ENCODE data around the gene TMEM247.
A peak's percentile ranks its signal among the peaks of the same experiment; 100 is the strongest.
"Not testable (repeated sequence)": the region's sequence is repeated elsewhere in the genome, so short reads cannot be mapped to it uniquely, and the experiment has no call there.

Gene TMEM247

GRCh38 chr2:46469700-46470099, 9.7 kb upstream of the TMEM247 start:
- no peak for TF ChIP-seq POLR2AphosphoS5 (IDR thresholded peaks at IDR 0.05; ENCODE audit: low read depth, low read length)
- FAIRE-seq = no peak

GRCh38 chr2:46470114-46470628, 9.2 kb upstream of the TMEM247 start:
- FAIRE-seq = no peak
- DNase-seq (ENCODE audit: insufficient read length, low spot score) = no peak
- TF ChIP-seq POLR2A (IDR thresholded peaks at IDR 0.05; ENCODE audit: low read depth, low read length) (no peak), POU2F2 (IDR thresholded peaks at IDR 0.05; ENCODE audit: low read depth, low read length) (no peak), TAF1 (IDR thresholded peaks at IDR 0.05; ENCODE audit: low read depth, low read length) (no peak), PAX5 (IDR thresholded peaks at IDR 0.05; ENCODE audit: insufficient read depth, low read length, severe bottlenecking) (no peak), SPI1 (IDR thresholded peaks at IDR 0.05; ENCODE audit: low read depth, low read length) (0 out of 2 replicates have a peak, but pooled peaks have one; percentile 20), POLR2AphosphoS5 (IDR thresholded peaks at IDR 0.05; ENCODE audit: low read depth, low read length) (no peak)

More at GRCh38 chr2:46469700-46470099, 9.7 kb upstream of the TMEM247 start:
- DNase-seq (ENCODE audit: insufficient read length, low spot score) = no peak

- FAIRE-seq = no peak
- DNase-seq (ENCODE audit: insufficient read length, low spot score) = no peak
- TF ChIP-seq POU2F2 (IDR thresholded peaks at IDR 0.05; ENCODE audit: low read depth, low read length) = no peak
- TF ChIP-seq PAX5 (IDR thresholded peaks at IDR 0.05; ENCODE audit: insufficient read depth, low read length, severe bottlenecking) = no peak
- TF ChIP-seq TAF1 (IDR thresholded peaks at IDR 0.05; ENCODE audit: low read depth, low read length) = no peak
- TF ChIP-seq POLR2AphosphoS5 (IDR thresholded peaks at IDR 0.05; ENCODE audit: low read depth, low read length) = no peak
- TF ChIP-seq POLR2A (IDR thresholded peaks at IDR 0.05; ENCODE audit: low read depth, low read length) = no peak
- TF ChIP-seq SPI1 (IDR thresholded peaks at IDR 0.05; ENCODE audit: low read depth, low read length) = no peak
Observed at GRCh38 chr2:46471019-46471583, 8.3 kb upstream of the TMEM247 start.

GRCh38 chr2:46471697-46472096, 7.7 kb upstream of the TMEM247 start:
- TF ChIP-seq TAF1 (IDR thresholded peaks at IDR 0.05; ENCODE audit: low read depth, low read length) = no peak
- TF ChIP-seq SPI1 (IDR thresholded peaks at IDR 0.05; ENCODE audit: low read depth, low read length) = no peak
- TF ChIP-seq PAX5 (IDR thresholded peaks at IDR 0.05; ENCODE audit: insufficient read depth, low read length, severe bottlenecking) = no peak
- no peak for TF ChIP-seq POU2F2 (IDR thresholded peaks at IDR 0.05; ENCODE audit: low read depth, low read length)
- TF ChIP-seq POLR2A (IDR thresholded peaks at IDR 0.05; ENCODE audit: low read depth, low read length) = no peak
- no peak for TF ChIP-seq POLR2AphosphoS5 (IDR thresholded peaks at IDR 0.05; ENCODE audit: low read depth, low read length)
- FAIRE-seq (no peak), DNase-seq (ENCODE audit: insufficient read length, low spot score) (no peak)

GRCh38 chr2:46472165-46472564, 7.2 kb upstream of the TMEM247 start:
- not testable (repeated sequence) for FAIRE-seq; DNase-seq (ENCODE audit: insufficient read length, low spot score)

- not testable (repeated sequence) for DNase-seq (ENCODE audit: insufficient read length, low spot score); FAIRE-seq
Observed at GRCh38 chr2:46477462-46477861, 1.9 kb upstream of the TMEM247 start.

GRCh38 chr2:46477925-46478324, 1.4 kb upstream of the TMEM247 start:
- no peak for FAIRE-seq
- DNase-seq (ENCODE audit: insufficient read length, low spot score) = no peak
- TF ChIP-seq POLR2A (IDR thresholded peaks at IDR 0.05; ENCODE audit: low read depth, low read length) = no peak
- TF ChIP-seq POU2F2 (IDR thresholded peaks at IDR 0.05; ENCODE audit: low read depth, low read length) = no peak

GRCh38 chr2:46480562-46480961, 1.2 kb downstream of the TMEM247 start:
- no peak for FAIRE-seq
- TF ChIP-seq PAX5 (IDR thresholded peaks at IDR 0.05; ENCODE audit: insufficient read depth, low read length, severe bottlenecking) = no peak
- TF ChIP-seq POLR2AphosphoS5 (IDR thresholded peaks at IDR 0.05; ENCODE audit: low read depth, low read length) = no peak
- no peak for DNase-seq (ENCODE audit: insufficient read length, low spot score)

GRCh38 chr2:46481198-46482193, 2.1 kb downstream of the TMEM247 start:
- no peak for TF ChIP-seq TAF1 (IDR thresholded peaks at IDR 0.05; ENCODE audit: low read depth, low read length)
- TF ChIP-seq POLR2AphosphoS5 (IDR thresholded peaks at IDR 0.05; ENCODE audit: low read depth, low read length) = no peak
- no peak for TF ChIP-seq POLR2A (IDR thresholded peaks at IDR 0.05; ENCODE audit: low read depth, low read length)
- TF ChIP-seq SPI1 (IDR thresholded peaks at IDR 0.05; ENCODE audit: low read depth, low read length) = no peak
- no peak for TF ChIP-seq POU2F2 (IDR thresholded peaks at IDR 0.05; ENCODE audit: low read depth, low read length)
- no peak for TF ChIP-seq PAX5 (IDR thresholded peaks at IDR 0.05; ENCODE audit: insufficient read depth, low read length, severe bottlenecking)
- FAIRE-seq (no peak), DNase-seq (ENCODE audit: insufficient read length, low spot score) (no peak)

- TF ChIP-seq POLR2AphosphoS5 (IDR thresholded peaks at IDR 0.05; ENCODE audit: low read depth, low read length) = no peak
- no peak for TF ChIP-seq PAX5 (IDR thresholded peaks at IDR 0.05; ENCODE audit: insufficient read depth, low read length, severe bottlenecking)
- no peak for TF ChIP-seq POLR2A (IDR thresholded peaks at IDR 0.05; ENCODE audit: low read depth, low read length)
- TF ChIP-seq POU2F2 (IDR thresholded peaks at IDR 0.05; ENCODE audit: low read depth, low read length) = no peak
- FAIRE-seq (no peak), DNase-seq (ENCODE audit: insufficient read length, low spot score) (no peak)
Observed at GRCh38 chr2:46482490-46482889, 3.1 kb downstream of the TMEM247 start.

Data from GM12891 (cell line).